Stimulated activated CD8-positive, alpha-beta memory T cell treated with anti-CD3 and anti-CD28 coated beads, Interleukin-7, amount 100 ng/mL, for 4 hours (primary cell): ENCODE data around the gene EPB41L2.
"Not testable (repeated sequence)": the region's sequence is repeated elsewhere in the genome, so short reads cannot be mapped to it uniquely, and the experiment has no call there.

Experiments used
- DNase-seq, 2 donors: peaks; one replicate each; pipeline ENCODE4 v3.0.0-alpha.2; 2020; ENCODE audit warnings: low read depth in 2 of 2

The EPB41L2 gene

DNA sequence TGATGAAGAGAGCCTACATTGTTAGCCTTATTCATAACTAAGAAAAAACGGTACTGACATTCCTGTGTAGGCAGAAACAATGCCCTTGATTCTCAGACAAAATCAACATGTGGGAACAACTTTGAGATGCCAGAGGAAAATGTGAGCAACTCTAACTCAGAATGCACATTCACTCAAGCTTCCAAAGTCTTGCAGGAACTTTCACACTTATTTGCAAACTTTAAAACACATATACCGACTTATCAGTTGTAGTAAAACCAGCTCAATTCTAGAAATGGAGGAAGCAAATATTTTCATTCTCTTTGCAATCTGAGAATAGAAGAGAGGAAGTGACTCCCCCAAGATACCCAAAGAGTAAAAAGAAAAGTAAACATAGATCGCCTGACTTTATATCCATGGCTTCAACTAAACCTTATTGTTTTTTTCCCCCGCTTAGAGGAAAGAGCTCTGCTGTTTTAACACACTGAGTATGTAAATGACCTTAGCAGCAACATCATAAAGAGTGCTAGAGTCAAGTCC lies 117.6 kb downstream of the EPB41L2 start:
- no peak for DNase-seq

DNA sequence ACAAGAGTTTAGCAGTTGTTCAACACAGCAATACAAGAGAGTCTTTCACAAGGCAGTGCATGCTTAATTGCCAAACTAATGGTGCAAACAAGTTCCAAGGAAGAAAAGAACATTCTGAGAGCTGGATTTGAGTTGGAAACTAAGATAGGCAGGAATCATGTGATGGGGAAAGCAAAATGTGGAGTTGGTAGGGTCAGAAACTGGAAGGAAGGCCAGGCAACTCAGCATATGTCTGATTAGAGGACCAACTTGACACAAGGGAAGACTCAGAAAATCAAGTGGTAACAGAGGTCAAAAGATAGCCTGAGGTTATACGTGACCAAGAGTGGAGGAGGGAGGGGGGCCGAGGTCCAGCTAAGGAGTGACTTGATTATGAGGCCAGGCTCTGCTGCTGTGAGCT lies 118.6 kb downstream of the EPB41L2 start:
- DNase-seq: no peak

DNA sequence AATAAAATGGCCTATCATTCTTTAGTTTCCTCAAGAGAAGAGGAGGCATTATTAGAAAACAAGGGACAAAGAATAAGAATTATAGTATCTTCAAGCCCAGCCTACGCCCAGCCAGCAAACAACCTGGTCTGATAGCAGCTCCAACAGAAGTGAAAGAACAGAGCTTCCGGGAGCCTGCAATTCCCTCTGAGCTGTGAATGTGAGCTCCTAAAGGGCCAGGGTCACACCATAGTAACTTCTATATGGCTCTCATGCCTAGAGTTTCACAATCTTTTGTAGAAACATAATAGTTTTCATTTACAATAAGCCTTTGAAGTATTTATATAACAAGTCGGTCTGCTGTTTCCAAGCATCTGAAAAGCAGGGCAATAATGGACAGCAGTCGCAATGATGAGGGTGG lies 119.3 kb downstream of the EPB41L2 start:
- DNase-seq: no peak

DNA sequence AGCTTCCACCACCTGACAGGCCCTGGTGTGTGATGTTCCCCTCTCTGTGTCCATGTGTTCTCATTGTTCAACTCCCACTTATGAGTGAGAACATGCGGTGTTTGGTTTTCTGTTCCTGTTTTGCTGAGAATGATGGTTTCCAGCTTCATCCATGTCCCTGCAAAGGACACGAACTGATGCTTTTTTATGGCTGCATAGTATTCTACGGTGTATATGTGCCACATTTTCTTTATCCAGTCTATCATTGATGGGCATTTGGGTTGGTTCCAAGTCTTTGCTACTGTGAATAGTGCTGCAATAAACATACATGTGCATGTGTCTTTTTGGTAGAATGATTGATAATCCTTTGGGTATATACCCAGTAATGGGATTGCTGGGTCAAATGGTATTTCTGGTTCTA lies 120.3 kb downstream of the EPB41L2 start:
- not testable (repeated sequence) for DNase-seq

DNA sequence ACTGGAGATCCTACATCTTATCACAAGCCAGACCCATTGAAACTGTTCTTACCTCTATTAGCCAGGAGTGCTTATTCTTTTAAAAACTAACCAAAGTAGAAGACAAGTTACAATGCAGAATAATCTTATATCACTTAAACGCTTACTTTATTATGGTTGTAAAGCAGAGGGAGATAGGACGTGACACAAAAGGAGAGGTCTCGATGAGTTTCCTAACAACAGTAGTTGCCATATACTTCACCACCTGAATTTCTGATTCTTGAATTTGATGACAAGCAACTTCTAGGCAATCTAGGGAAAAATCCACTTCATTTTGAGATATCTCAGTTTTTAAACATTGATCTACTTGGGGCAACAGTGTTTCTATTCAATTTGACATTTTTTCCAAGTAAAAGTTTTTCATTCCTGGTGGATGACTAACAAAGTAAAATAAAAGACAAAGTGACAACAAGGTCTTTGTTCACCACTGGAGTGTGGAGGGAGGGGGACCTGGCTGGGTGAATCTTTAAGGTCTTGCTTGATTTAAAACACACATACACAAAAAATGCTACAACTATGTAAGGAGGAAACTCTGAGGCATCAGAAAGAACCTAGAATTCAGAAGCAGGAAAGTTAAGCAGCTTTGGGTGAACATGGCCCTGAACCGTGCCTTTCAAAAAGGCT lies 125.0 kb downstream of the EPB41L2 start:
- no peak for DNase-seq

DNA sequence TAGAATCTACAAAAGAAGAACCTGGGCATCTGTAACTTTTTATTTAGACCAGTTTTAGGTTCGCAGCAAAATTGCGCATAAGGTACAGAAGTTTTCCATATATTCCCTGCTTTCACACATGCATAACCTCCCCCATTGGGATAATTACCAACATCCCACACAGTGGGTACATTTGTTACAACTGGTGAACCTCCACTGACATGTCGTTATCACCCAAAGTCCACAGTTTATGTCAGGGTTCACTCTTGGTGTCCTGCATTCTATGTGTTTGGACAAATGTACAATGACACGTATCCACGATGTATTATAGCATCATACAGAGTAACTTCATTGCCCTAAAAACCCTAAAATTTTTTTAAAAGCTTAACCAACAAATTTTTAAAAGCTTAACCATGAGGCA lies 126.1 kb downstream of the EPB41L2 start:
- DNase-seq: no peak

DNA sequence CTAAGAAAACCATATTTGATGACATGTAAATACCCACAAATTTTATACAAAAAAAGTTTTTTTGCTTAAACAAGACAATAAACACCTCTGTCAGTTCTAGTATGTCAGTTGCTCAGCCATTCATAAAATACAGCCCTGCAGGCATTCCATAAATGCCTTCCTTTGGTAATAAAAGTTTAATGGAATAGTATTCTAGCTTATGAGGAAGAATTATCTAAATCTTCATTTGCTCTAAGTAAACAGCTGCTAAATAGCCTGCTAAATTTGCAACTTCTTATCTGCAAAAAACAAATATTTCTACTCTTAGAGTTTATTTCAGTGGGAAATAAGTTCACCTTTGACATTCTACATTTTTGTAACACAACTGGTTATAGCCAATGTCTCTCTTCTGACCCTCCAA lies 127.1 kb downstream of the EPB41L2 start:
- DNase-seq: no peak

DNA sequence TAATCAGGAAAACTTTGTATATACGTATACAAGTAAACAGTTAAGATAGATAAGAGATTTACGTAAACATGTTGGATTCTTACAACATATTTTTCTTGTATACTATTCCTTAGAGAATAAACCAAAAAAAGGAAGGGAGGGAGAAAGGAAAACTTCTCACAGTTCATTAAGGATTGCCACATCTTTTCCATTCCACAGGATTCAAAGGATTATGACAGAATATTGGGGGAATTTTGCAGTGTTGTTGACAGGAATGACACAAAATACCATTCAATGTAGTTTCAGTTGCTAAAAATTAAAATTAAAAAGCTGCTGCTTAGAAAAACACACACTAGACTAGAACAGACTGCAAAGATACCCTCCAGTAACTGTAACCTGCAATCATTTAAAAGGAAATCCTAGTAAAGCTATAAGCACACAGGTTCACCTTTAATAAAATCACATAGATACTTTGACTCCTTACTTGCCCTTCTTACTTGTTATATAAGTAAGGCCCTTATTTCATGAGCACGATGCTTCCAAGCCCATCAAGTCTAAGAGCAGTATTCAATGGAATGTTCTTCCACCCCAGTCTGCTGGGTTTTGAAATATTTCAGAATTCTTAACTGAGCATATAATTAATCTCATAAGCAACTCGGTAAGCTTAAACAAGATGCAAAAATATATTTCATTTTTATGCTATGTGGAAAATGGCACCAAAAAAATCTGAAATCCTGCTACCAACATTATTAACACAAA lies 128.0 kb downstream of the EPB41L2 start:
- no peak for DNase-seq

DNA sequence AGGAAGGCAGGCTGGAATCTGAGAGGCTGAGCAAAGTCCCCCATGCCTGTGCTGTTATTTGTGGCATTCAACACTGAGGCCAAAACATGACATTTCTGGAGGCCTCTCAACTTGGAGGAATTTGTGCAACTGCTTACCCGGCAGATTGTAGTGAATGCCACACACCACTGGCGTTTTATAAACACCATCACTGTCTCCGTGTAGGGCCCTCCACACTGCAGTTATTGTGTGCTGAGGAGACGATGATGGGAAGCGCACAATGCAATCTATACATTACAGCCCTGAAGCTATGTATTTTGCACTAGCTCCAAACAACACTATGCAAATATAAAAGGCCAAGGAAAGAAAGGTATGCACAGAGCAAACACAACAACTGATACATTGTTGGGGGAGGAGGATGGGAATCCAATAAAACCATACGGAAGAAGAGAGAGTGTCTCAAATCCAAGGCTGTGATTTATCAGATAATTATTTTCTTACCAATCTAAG lies 129.3 kb downstream of the EPB41L2 start:
- DNase-seq: no peak

DNA sequence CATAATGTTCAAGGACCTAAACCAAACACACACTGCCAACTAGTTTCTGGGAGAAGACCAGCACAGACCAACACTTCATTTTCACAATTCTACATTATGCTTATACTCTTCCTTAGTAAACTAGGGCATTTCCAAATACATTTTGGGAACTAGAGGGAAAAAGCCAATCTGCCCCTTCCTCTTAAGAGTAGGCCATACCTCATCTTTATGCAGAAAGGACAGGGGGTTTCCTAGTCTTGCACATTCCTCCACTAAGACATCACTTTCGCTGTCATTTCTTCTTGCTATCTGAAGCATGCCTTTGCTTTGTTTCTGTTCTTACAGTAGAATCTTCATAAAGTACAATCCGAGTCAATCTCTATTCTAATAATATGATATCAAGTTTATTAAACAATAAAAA lies 130.1 kb downstream of the EPB41L2 start:
- DNase-seq: no peak

DNA sequence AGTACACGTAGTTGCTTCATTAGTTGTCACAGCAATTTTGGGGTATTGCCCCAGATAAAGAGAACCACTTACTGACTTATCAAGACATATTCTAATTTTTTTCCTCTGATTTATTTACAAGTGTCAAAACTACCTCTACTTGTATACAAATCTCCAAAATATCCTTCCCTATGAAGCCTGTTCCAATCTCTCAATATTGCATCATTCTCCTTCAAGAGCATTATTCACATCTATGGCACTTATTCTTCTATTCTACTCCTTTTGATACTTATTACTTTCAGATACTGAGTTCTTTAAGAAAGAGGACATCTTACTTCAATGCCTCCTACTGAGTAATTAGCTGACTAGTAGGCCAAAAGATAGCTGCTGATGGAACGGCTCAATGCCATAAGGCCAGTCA lies 130.6 kb downstream of the EPB41L2 start:
- DNase-seq: no peak

DNA sequence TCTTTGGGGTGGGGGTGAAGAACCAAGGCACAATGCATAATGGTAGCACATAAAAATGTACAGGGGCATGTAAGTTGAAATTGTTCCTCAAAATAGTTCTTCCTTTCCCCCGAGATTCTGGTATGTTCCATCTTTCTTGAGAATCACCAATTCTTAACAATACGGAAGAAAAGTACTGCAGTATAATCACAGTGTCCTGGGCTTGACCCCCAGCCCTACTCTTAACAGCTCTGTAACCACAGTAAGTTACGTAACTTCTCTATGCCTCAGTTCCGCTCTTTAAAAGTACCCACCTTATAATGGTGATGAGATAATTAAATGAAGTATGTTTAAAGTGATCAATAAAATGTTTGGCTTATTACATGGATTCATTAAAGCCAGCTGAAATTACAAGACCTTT lies 131.4 kb downstream of the EPB41L2 start:
- no peak for DNase-seq

DNA sequence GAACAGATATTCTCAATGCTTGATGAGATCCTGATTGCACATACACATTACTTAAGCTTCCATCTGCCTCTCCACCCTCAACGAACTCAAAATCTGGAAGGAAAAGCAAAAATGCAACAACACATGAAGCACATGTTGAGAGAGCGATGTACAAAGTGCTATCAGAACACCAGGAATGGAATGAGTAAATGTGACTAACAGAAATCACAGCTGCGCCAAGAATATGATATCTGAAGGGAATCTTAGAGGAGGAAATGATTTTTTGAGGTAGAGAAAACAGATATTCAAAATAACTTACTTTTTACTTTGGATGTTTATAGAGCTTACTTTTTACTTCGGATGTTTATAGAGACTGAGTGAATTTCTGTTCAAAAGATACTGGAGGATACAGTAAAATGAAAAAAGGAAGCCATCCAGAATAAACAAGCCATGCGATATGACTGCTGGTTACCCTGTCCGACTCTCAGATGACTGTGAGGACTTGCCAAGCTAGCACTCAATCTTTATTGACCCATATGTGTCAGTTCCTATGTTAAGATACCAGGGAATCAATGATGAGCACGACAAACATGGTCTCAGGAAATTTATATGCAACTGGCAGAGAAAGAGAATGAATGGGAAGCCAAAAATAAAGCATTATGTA lies 133.9 kb downstream of the EPB41L2 start:
- no peak for DNase-seq

DNA sequence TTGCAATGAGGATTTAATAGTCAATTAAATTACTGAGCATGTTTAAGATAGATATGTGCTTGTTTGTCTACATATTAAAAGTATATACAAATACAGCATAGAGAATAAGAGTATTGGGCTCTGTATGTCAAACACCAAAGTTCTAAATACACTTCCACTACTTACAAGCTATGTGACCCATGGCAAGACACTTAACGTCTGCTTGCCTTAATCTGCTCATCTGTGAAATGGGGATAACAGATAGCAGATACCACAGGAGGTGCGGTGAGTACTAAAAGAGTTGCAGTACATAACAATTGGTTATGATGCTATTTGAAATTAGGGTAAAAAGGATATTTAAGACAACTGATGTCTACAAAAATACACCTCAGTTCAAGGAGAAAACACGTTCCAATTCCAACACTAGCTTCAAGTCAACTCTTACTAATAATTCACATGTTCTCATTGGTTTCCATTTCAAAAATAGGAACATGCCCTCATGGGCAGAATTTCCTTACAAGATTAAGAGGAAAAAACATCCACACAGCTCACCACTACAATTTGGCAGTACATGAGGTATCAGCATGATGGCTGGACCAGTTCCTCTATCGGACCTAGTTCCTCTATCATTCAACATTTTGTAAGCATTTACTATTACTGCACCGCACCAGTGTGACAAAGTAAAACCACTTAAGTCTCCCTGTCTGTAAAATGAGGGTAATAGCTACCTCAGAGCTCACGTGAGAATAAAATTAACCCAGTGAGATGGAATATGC lies 134.7 kb downstream of the EPB41L2 start:
- DNase-seq: no peak

DNA sequence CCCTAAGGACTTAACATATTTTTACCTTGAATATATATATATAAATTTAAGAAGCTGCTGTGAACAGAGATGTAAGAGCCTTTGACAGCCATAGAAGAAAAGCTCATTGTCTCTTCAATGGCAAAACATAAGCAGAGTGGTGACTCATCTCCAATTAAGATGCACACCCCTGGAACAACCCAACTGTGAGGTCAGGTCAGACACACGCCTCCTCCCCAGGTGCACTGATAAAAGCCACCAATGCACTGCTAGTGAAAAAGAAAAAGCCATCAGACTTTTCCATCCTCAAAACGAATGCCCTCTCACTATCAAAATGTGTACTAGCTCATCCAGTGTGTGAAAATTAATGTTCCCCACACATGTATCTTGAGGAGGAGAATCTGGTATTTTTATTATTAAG lies 135.7 kb downstream of the EPB41L2 start:
- no peak for DNase-seq

DNA sequence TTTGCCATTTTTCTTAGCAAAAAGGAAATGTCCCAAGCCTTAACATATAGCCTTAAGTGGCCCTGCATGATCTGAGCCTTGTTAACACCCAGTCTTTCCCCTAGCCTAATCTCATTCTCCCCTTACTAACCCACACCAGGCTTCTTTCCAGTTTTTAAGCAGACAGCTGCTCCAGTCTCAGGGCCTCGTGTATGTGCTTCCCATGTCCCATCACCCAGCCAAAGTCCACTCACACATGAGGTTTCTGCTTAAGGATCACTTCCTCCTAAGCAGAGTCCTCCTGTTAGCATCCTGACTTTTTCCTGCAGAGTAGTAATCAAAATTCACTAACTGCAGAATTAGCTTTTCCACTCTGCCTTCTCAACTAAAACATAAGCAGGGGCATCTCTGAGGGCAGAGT lies 139.7 kb downstream of the EPB41L2 start:
- DNase-seq: no peak

DNA sequence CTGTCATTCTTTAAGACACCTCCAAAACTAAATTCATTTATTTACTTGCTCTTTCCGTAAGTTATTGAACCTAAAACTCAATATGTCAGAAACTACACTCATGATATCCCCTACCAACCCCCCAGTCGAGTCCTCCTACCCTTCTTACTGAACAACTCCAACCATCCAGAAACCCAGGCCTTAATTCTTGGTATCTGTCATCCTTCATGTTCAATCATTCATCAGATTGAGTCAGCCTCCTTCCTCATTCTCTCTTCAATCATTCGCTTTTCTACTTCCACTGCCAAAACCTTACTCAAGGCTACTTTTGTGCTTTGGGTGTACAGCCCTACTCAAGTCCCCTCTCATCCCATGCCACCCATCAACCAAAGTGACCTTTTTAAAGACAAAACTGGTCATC lies 140.1 kb downstream of the EPB41L2 start:
- no peak for DNase-seq

DNA sequence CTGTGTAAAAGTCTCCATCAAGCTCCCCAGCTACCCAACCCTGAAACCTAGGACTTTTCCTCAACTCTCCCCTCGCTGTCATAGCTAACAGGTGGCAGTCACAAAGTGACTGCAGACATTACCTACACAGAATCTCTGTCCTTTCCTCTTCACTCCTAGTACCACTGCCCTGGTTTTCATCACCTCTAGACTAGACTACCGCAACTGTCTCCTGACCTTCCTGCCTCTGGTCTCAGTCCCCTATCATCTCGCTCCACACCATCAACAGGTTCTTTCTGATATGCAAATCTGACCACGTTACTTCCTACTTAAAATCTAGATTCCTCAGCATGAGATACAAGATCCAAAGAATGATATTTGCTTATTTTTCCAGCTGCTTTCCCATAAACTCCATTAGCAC lies 142.1 kb downstream of the EPB41L2 start:
- no peak for DNase-seq

DNA sequence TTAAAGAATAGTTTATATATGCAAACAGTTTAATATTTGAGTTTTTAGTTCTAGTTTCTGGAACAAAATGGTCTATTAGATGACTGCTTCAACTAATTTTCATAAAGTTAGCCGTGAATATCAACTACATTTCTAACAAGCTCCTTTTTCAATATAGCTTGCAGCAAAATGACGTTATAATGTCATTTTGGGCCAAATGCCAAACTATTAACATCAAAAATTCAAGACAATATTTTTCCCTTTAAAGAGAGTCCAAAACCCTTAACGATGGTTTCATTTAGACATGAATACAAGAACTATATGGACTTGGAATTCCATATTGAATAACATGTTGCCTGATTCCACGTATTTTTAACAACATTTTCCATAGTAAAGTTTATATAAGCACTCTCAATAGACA lies 144.9 kb downstream of the EPB41L2 start:
- no peak for DNase-seq

DNA sequence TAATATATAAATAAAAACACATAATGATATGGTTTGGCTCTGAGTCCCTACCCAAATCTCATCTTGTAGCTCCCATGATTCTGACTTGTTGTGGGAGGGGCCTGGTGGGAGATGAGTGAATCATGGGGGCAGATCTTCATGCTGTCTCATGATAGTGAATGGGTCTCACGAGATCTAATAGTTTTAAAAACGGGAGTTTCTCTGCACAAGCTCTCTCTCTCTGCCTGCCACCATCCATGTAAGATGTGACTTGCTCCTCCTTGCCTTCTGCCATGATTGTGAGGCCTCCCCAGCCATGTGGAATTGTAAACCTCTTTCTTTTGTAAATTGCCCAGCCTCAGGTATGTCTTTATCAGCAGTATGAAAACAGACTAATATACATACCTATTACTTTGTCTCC lies 147.4 kb downstream of the EPB41L2 start:
- DNase-seq: not testable (repeated sequence)

DNA sequence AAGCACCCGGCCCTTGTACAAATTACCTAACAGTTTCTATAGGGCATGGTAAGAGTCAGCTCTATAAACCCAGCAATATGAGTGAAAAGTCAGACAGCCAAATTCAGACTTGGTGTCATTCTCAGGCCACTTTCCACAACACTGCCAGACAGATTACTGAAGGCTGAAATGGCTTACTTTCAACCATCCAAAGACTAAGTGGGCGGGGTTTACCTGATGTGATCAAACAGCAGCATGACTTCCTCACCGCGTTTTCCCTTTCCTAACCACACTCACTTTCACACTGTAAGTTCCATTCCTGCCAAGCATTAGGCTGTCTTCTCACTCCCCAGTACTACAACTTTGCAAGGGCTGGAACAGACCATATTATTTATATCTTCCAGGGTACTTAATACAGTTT lies 149.9 kb downstream of the EPB41L2 start:
- no peak for DNase-seq

DNA sequence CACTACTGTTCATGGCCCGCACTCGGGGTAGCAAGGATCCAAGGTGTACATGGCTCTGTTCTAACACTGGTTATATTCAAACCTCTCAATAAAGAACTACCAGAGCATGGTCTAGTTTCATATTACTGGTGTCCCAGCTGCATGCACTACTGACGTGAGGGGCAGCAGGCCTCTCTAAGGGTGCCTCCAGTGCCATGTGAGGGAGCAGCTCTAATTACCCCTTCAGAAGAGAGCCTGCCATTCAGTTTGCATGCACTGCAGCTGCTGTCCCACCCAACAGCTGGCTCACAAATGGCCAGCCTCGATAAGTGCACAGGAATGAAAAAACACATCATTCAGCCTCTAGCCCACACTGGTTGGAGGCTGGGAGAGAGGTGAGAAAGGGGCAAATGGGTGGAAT lies 150.6 kb downstream of the EPB41L2 start:
- no peak for DNase-seq
